ENCODE data around the gene CERS5.

CERS5 gene

GRCh38 chr12:50123203-50123602 is 44.0 kb downstream of the CERS5 start:
- no peak for DNase-seq

GRCh38 chr12:50121641-50122040 is 45.5 kb downstream of the CERS5 start:
- DNase-seq, result no peak

GRCh38 chr12:50120953-50121352 is 46.2 kb downstream of the CERS5 start:
- DNase-seq, result no peak

- no peak for DNase-seq
These were observed 46.6 kb downstream of the CERS5 start for GRCh38 chr12:50120521-50120920.

GRCh38 chr12:50119387-50119786 is 47.8 kb downstream of the CERS5 start:
- DNase-seq, result no peak

GRCh38 chr12:50117057-50117622 is 50.0 kb downstream of the CERS5 start:
- DNase-seq, result no peak

GRCh38 chr12:50112456-50113218 is 54.5 kb downstream of the CERS5 start:
- DNase-seq, result peak; percentile 62

- peak; percentile 100 for DNase-seq
These were observed 55.3 kb downstream of the CERS5 start, which contains the start of gene COX14 for GRCh38 chr12:50111693-50112455. Gene COX14, plus strand, starts transcription at chr12:50112236. Its CDS starts 7,808 bp downstream, at chr12:50120044.

- no peak for DNase-seq
These were observed 55.8 kb downstream of the CERS5 start for GRCh38 chr12:50111395-50111692.

- peak; percentile 48 for DNase-seq
These were observed 56.3 kb downstream of the CERS5 start for GRCh38 chr12:50110762-50111351.

GRCh38 chr12:50110127-50110761 is 56.9 kb downstream of the CERS5 start:
- DNase-seq, result no peak

- DNase-seq, result no peak
These were observed 57.9 kb downstream of the CERS5 start for GRCh38 chr12:50109319-50109718.

- no peak for DNase-seq
These were observed 59.5 kb downstream of the CERS5 start for GRCh38 chr12:50107416-50108268.

- DNase-seq, result no peak
These were observed 60.3 kb downstream of the CERS5 start for GRCh38 chr12:50106907-50107306.

GRCh38 chr12:50105913-50106450 is 61.2 kb downstream of the CERS5 start:
- no peak for DNase-seq

GRCh38 chr12:50104417-50105366 is 62.5 kb downstream of the CERS5 start:
- DNase-seq, result no peak

- DNase-seq, result peak; percentile 78
These were observed 63.3 kb downstream of the CERS5 start, which contains the start of gene GPD1 for GRCh38 chr12:50103767-50104321. Gene GPD1, plus strand, starts transcription at chr12:50104008. Its CDS starts 43 bp downstream, at chr12:50104051.

- DNase-seq, result no peak
These were observed 63.8 kb downstream of the CERS5 start for GRCh38 chr12:50103351-50103750.

GRCh38 chr12:50102646-50103309 is 64.4 kb downstream of the CERS5 start:
- no peak for DNase-seq

- DNase-seq, result no peak
These were observed 65.0 kb downstream of the CERS5 start for GRCh38 chr12:50102131-50102531.
